ENCODE data around the gene ECHS1.
"Not testable (repeated sequence)": the region's sequence is repeated elsewhere in the genome, so short reads cannot be mapped to it uniquely, and the experiment has no call there.

Gene ECHS1

GRCh38 chr10:133326745-133327650, 46.2 kb downstream of the ECHS1 start:
- DNase-seq (ENCODE audit: low read depth): no peak
- no peak for TF ChIP-seq CTCF (IDR thresholded peaks at IDR 0.05; ENCODE audit: low read depth, low read length, missing control alignments)
- no peak overlapping the region for H3K4me3 ChIP-seq (ENCODE audit: low read depth, low read length)

GRCh38 chr10:133326223-133326551, 47.0 kb downstream of the ECHS1 start:
- no peak overlapping the region for H3K4me3 ChIP-seq (ENCODE audit: low read depth, low read length)
- no peak for TF ChIP-seq CTCF (IDR thresholded peaks at IDR 0.05; ENCODE audit: low read depth, low read length, missing control alignments)
- no peak for DNase-seq (ENCODE audit: low read depth)

GRCh38 chr10:133325440-133326222, 47.5 kb downstream of the ECHS1 start:
- no peak for DNase-seq (ENCODE audit: low read depth)
- TF ChIP-seq CTCF (IDR thresholded peaks at IDR 0.05; ENCODE audit: low read depth, low read length, missing control alignments): no peak

GRCh38 chr10:133324857-133325260, 48.3 kb downstream of the ECHS1 start:
- no peak for TF ChIP-seq CTCF (IDR thresholded peaks at IDR 0.05; ENCODE audit: low read depth, low read length, missing control alignments)
- no peak for DNase-seq (ENCODE audit: low read depth)
- H3K4me3 ChIP-seq (ENCODE audit: low read depth, low read length): no peak overlapping the region

More at GRCh38 chr10:133325440-133326222, 47.5 kb downstream of the ECHS1 start:
- no peak overlapping the region for H3K4me3 ChIP-seq (ENCODE audit: low read depth, low read length)

- no peak for TF ChIP-seq CTCF (IDR thresholded peaks at IDR 0.05; ENCODE audit: low read depth, low read length, missing control alignments)
- DNase-seq (ENCODE audit: low read depth): no peak
- no peak overlapping the region for H3K4me3 ChIP-seq (ENCODE audit: low read depth, low read length)
Observed at GRCh38 chr10:133324198-133324792, 48.9 kb downstream of the ECHS1 start.

- DNase-seq (ENCODE audit: low read depth); H3K4me3 ChIP-seq (ENCODE audit: low read depth, low read length): not testable (repeated sequence)
Observed at GRCh38 chr10:133322064-133322709, 51.0 kb downstream of the ECHS1 start.

GRCh38 chr10:133320852-133321422, 52.2 kb downstream of the ECHS1 start:
- not testable (repeated sequence) for H3K4me3 ChIP-seq (ENCODE audit: low read depth, low read length); DNase-seq (ENCODE audit: low read depth)
